ENCODE results near the gene GABRB3. TPM values are rescaled to one million over a fixed set of nuclear protein-coding genes. Genes with fewer than 3 reads are reported as not detected.

The GABRB3 gene
- total RNA-seq, 2 experiments from 2014 or later, result 0.11 to 0.13 TPM

GRCh38 chr15:26634319-26634718 is 138.5 kb downstream of the GABRB3 start:
- ChIA-PET POLR2A (no interaction called here), CTCF (no interaction called here)
- no peaks in the 10 kb centered on the region for H3K36me3 Mint-ChIP-seq (ENCODE audit: low read depth)
- ATAC-seq, result no peak
- no peaks in the 10 kb centered on the region for H3K27me3 Mint-ChIP-seq (ENCODE audit: low read depth)
- H3K9me3 Mint-ChIP-seq (ENCODE audit: insufficient read depth), result peaks cover 4% of the 10 kb centered on the region
- H3K4me1 Mint-ChIP-seq (ENCODE audit: low read depth), result no peaks in the 10 kb centered on the region
- no peak overlapping the region for H3K4me3 Mint-ChIP-seq
- H3K27ac Mint-ChIP-seq, result no peak overlapping the region
- DNase-seq, result no peak

- CTCF ChIA-PET, result no interaction called here
- Mint-ChIP-seq H3K27me3 (ENCODE audit: low read depth) (no peaks in the 10 kb centered on the region), H3K4me1 (ENCODE audit: low read depth) (no peaks in the 10 kb centered on the region), H3K27ac (no peak overlapping the region), H3K36me3 (ENCODE audit: low read depth) (no peaks in the 10 kb centered on the region), H3K9me3 (ENCODE audit: insufficient read depth) (peaks cover 16% of the 10 kb centered on the region), H3K4me3 (no peak overlapping the region)
- POLR2A ChIA-PET, result no interaction called here
- DNase-seq, result no peak
- no peak for ATAC-seq
Observed at GRCh38 chr15:26632500-26632899, 140.4 kb downstream of the GABRB3 start.

GRCh38 chr15:26631894-26632293 is 141.0 kb downstream of the GABRB3 start:
- Mint-ChIP-seq H3K36me3 (ENCODE audit: low read depth) (no peaks in the 10 kb centered on the region), H3K27me3 (ENCODE audit: low read depth) (no peaks in the 10 kb centered on the region), H3K27ac (no peak overlapping the region), H3K4me3 (no peak overlapping the region), H3K9me3 (ENCODE audit: insufficient read depth) (peaks cover 21% of the 10 kb centered on the region), H3K4me1 (ENCODE audit: low read depth) (no peaks in the 10 kb centered on the region)
- no peak for DNase-seq
- CTCF ChIA-PET, result no interaction called here
- no peak for ATAC-seq
- POLR2A ChIA-PET, result no interaction called here

- no peak for ATAC-seq
- no peaks in the 10 kb centered on the region for H3K36me3 Mint-ChIP-seq (ENCODE audit: low read depth)
- POLR2A ChIA-PET, result no interaction called here
- H3K9me3 Mint-ChIP-seq (ENCODE audit: insufficient read depth), result peaks cover 27% of the 10 kb centered on the region
- CTCF ChIA-PET, result no interaction called here
- no peak overlapping the region for H3K4me3 Mint-ChIP-seq
- no peak for DNase-seq
- H3K27me3 Mint-ChIP-seq (ENCODE audit: low read depth), result no peaks in the 10 kb centered on the region
- no peaks in the 10 kb centered on the region for H3K4me1 Mint-ChIP-seq (ENCODE audit: low read depth)
- no peak overlapping the region for H3K27ac Mint-ChIP-seq
Observed at GRCh38 chr15:26630857-26631256, 142.0 kb downstream of the GABRB3 start.

- H3K4me3 Mint-ChIP-seq, result peak overlapping the region; percentile 34
- POLR2A ChIA-PET, result no interaction called here
- CTCF ChIA-PET, result interaction anchor here (1.1 kb wide), 1 partner anchor 13 kb away, joined by 3 read pairs; no protein-coding TSS in a partner anchor
- H3K36me3 Mint-ChIP-seq (ENCODE audit: low read depth), result no peaks in the 10 kb centered on the region
- peak; percentile 28 for DNase-seq
- ATAC-seq, result peak; percentile 47
- no peak overlapping the region for H3K27ac Mint-ChIP-seq
- H3K27me3 Mint-ChIP-seq (ENCODE audit: low read depth), result no peaks in the 10 kb centered on the region
- peaks cover 31% of the 10 kb centered on the region for H3K9me3 Mint-ChIP-seq (ENCODE audit: insufficient read depth)
- H3K4me1 Mint-ChIP-seq (ENCODE audit: low read depth), result no peaks in the 10 kb centered on the region
Observed at GRCh38 chr15:26628879-26629529, 143.9 kb downstream of the GABRB3 start.

DNA sequence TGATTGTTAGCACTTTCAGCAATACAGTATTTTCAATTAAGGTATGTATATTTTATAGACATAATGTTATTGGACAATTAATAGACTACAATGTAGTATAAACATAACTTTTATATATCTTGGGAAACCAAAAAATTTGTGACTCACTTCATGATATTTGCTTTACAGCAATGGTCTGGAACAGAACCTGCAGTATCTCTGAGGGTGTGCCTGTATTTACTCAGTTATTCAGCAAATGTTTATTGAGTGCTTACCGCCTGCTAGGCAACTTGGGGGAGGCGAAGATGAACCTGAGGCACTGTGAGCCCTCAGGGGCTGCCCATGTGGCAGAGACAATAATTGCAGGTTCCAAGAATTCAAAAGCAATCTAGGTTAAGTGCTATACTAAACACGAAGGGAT is 144.8 kb downstream of the GABRB3 start:
- H3K4me3 Mint-ChIP-seq, result no peak overlapping the region
- CTCF ChIA-PET, result no interaction called here
- H3K4me1 Mint-ChIP-seq (ENCODE audit: low read depth), result no peaks in the 10 kb centered on the region
- peaks cover 34% of the 10 kb centered on the region for H3K9me3 Mint-ChIP-seq (ENCODE audit: insufficient read depth)
- ATAC-seq (no peak), DNase-seq (no peak)
- POLR2A ChIA-PET, result no interaction called here
- H3K27ac Mint-ChIP-seq, result no peak overlapping the region
- H3K36me3 Mint-ChIP-seq (ENCODE audit: low read depth), result no peaks in the 10 kb centered on the region
- no peaks in the 10 kb centered on the region for H3K27me3 Mint-ChIP-seq (ENCODE audit: low read depth)

- POLR2A ChIA-PET, result no interaction called here
- Mint-ChIP-seq H3K9me3 (ENCODE audit: insufficient read depth) (peaks cover 35% of the 10 kb centered on the region), H3K4me3 (no peak overlapping the region), H3K4me1 (ENCODE audit: low read depth) (no peaks in the 10 kb centered on the region), H3K36me3 (ENCODE audit: low read depth) (no peaks in the 10 kb centered on the region), H3K27me3 (ENCODE audit: low read depth) (no peaks in the 10 kb centered on the region), H3K27ac (no peak overlapping the region)
- ATAC-seq, result no peak
- no peak for DNase-seq
- CTCF ChIA-PET, result no interaction called here
Observed at GRCh38 chr15:26624128-26624527, 148.7 kb downstream of the GABRB3 start.

GRCh38 chr15:26623071-26623470 is 149.8 kb downstream of the GABRB3 start:
- ATAC-seq (no peak), DNase-seq (no peak)
- no peaks in the 10 kb centered on the region for H3K36me3 Mint-ChIP-seq (ENCODE audit: low read depth)
- H3K4me1 Mint-ChIP-seq (ENCODE audit: low read depth), result no peaks in the 10 kb centered on the region
- H3K27ac Mint-ChIP-seq, result no peak overlapping the region
- POLR2A ChIA-PET, result no interaction called here
- CTCF ChIA-PET, result no interaction called here
- no peaks in the 10 kb centered on the region for H3K27me3 Mint-ChIP-seq (ENCODE audit: low read depth)
- H3K4me3 Mint-ChIP-seq, result no peak overlapping the region
- peaks cover 29% of the 10 kb centered on the region for H3K9me3 Mint-ChIP-seq (ENCODE audit: insufficient read depth)

DNA sequence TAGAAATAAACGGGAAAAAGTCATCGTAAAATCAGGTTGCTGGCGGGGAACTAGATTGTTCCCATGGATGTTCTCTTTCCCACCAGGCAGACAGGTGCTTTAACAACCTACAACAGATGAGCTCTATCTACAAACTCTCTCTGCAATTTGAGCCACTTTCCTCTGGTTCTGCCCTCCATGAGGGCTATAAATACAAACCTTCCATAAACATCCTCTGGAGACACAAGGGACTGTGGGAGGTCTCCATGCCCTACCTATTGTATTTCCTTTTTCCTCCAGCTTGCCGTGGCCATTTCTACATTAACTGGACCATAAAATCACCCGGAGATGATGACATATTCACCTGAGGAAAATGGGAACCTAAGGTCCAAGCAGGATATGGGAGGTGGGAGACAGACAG is 151.1 kb downstream of the GABRB3 start:
- no peak for DNase-seq
- no peaks in the 10 kb centered on the region for H3K4me1 Mint-ChIP-seq (ENCODE audit: low read depth)
- H3K27ac Mint-ChIP-seq, result no peak overlapping the region
- ATAC-seq, result no peak
- POLR2A ChIA-PET, result no interaction called here
- no peaks in the 10 kb centered on the region for H3K36me3 Mint-ChIP-seq (ENCODE audit: low read depth)
- CTCF ChIA-PET, result no interaction called here
- no peak overlapping the region for H3K4me3 Mint-ChIP-seq
- no peaks in the 10 kb centered on the region for H3K27me3 Mint-ChIP-seq (ENCODE audit: low read depth)
- H3K9me3 Mint-ChIP-seq (ENCODE audit: insufficient read depth), result peaks cover 18% of the 10 kb centered on the region

DNA sequence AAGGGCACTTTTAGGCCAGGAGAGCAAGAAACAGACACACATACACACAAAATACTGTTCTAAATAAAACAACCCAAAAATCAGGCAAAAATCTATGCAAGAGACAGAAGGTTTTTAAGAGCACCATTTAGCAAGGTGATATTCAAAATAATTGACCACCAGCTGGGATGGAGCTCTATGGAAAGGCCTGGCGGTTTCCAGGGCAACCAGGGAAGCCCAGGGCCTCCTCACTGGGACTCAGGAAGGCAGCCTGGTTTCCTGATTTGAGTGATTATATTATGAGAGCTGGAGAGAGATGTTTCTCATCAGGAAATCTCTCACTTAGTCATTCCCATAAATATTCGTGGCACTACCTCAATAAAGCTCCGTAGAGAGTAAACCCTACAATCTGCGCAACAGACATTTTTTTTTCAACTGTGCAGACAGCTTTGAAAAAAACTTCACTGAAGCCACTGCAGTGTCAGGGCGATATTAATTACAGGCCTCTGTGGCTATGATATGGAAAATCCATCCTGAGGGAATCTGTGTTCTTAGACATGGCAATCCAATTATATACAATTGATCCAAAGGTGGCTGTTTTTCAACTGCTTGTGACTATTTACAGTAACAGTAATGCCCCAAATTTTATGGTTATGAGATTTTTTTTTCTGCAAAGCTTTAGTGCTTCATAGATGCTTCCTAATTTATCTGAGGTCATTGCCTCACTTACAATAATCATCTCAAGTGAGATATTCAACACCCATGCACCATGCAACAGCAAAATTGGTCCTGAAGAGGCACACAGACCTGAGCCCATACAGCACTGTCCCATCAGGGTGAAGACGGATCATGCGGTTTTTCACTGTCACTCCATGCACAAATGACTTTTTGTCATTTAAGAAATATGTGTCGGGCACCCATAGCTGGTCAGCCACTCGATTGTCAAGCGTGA is 152.1 kb downstream of the GABRB3 start:
- H3K27ac Mint-ChIP-seq, result no peak overlapping the region
- H3K36me3 Mint-ChIP-seq (ENCODE audit: low read depth), result no peaks in the 10 kb centered on the region
- no peaks in the 10 kb centered on the region for H3K27me3 Mint-ChIP-seq (ENCODE audit: low read depth)
- H3K4me1 Mint-ChIP-seq (ENCODE audit: low read depth), result no peaks in the 10 kb centered on the region
- POLR2A ChIA-PET, result no interaction called here
- DNase-seq (no peak), ATAC-seq (no peak)
- H3K4me3 Mint-ChIP-seq, result no peak overlapping the region
- H3K9me3 Mint-ChIP-seq (ENCODE audit: insufficient read depth), result peaks cover 13% of the 10 kb centered on the region
- CTCF ChIA-PET, result no interaction called here

DNA sequence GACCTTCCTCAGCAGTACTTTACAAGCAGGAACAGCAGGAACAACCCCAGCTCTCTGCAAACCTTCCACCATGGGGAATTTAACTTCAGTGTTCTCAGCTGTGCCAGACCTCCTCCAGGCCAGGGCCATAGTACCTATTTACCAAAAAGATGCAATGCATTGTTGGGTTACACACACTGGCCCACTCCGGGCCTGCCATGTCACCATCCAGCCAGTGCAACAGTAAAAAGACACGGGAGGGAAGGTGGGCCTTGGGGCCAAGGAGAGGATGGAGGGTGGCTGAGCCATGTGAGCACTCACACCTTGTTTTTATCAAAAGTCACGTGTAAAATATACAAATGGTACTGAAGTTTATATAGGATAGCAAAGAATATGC is 157.0 kb downstream of the GABRB3 start:
- H3K9me3 Mint-ChIP-seq (ENCODE audit: insufficient read depth), result peaks cover under 1% of the 10 kb centered on the region
- H3K27ac Mint-ChIP-seq, result no peak overlapping the region
- POLR2A ChIA-PET, result no interaction called here
- H3K36me3 Mint-ChIP-seq (ENCODE audit: low read depth), result no peaks in the 10 kb centered on the region
- DNase-seq, result no peak
- H3K4me1 Mint-ChIP-seq (ENCODE audit: low read depth), result no peaks in the 10 kb centered on the region
- no peak for ATAC-seq
- H3K27me3 Mint-ChIP-seq (ENCODE audit: low read depth), result no peaks in the 10 kb centered on the region
- CTCF ChIA-PET, result interaction anchor here (1.5 kb wide), 1 partner anchor 13 kb away, joined by 3 read pairs; no protein-coding TSS in a partner anchor
- no peak overlapping the region for H3K4me3 Mint-ChIP-seq

- H3K4me1 Mint-ChIP-seq (ENCODE audit: low read depth), result no peaks in the 10 kb centered on the region
- ChIA-PET CTCF (interaction anchor here (1.5 kb wide), 1 partner anchor 14 kb away, joined by 3 read pairs; no protein-coding TSS in a partner anchor), POLR2A (no interaction called here)
- no peak for DNase-seq
- H3K27me3 Mint-ChIP-seq (ENCODE audit: low read depth), result no peaks in the 10 kb centered on the region
- no peak overlapping the region for H3K4me3 Mint-ChIP-seq
- ATAC-seq, result no peak
- no peak overlapping the region for H3K27ac Mint-ChIP-seq
- H3K9me3 Mint-ChIP-seq (ENCODE audit: insufficient read depth), result no peaks in the 10 kb centered on the region
- H3K36me3 Mint-ChIP-seq (ENCODE audit: low read depth), result no peaks in the 10 kb centered on the region
Observed at GRCh38 chr15:26615188-26615926, 157.5 kb downstream of the GABRB3 start.
